ENCODE data around the gene RASA1. TPM values are rescaled to one million over a fixed set of nuclear protein-coding genes. Genes with fewer than 3 reads are reported as not detected.
A peak's percentile ranks its signal among the peaks of the same experiment; 100 is the strongest.

RASA1 gene
- total RNA-seq, 1 experiment from 2014 or later = 23.9 TPM

- TF ChIP-seq TCF7L2 (IDR thresholded peaks at IDR 0.05; ENCODE audit: borderline replicate concordance, extremely low read depth, insufficient read depth, insufficient read length) = no peak
- TF ChIP-seq SP1 (IDR thresholded peaks at IDR 0.05; ENCODE audit: low read depth) = no peak
- no peak for TF ChIP-seq CEBPB (IDR thresholded peaks at IDR 0.05; ENCODE audit: low read depth)
- TF ChIP-seq SRF (IDR thresholded peaks at IDR 0.05; ENCODE audit: low read depth) = no peak
- no peak for TF ChIP-seq EGR1 (IDR thresholded peaks at IDR 0.05; ENCODE audit: low read depth)
- no peak for TF ChIP-seq FOSL1 (IDR thresholded peaks at IDR 0.05; ENCODE audit: low read depth)
- TF ChIP-seq JUND (IDR thresholded peaks at IDR 0.05) = no peak
Measured at GRCh38 chr5:87390075-87390474, 122.4 kb downstream of the RASA1 start (continued).

GRCh38 chr5:87390576-87391199 lies 123.0 kb downstream of the RASA1 start:
- Histone ChIP-seq H3K9ac (ENCODE audit: low read length) (no peak overlapping the region), H3K4me2 (ENCODE audit: low read length) (no peak overlapping the region), H4K20me1 (ENCODE audit: insufficient read depth) (peaks cover 4% of the 10 kb centered on the region; the same call in 1 of the 2 replicates), H3K27ac (ENCODE audit: low read depth, low read length) (no peak overlapping the region), H3K4me3 (replicated peaks in 1 of 2; ENCODE audit: low read depth in 1 of 2, low read length in 2 of 2) (no peak overlapping the region), H3K4me1 (ENCODE audit: control insufficient read depth in 1 of 2, insufficient read depth in 2 of 2, low read length in 2 of 2) (peaks cover 0 to 10% of the 10 kb centered on the region in 2 experiments; a peak in 1 of 4 replicates), H3K79me2 (ENCODE audit: insufficient read depth, low read length) (peaks cover 28% of the 10 kb centered on the region), H3K9me2 (ENCODE audit: insufficient read depth) (no peaks in the 10 kb centered on the region), H3K36me3 (ENCODE audit: control insufficient read depth in 1 of 2, insufficient read depth in 2 of 2, low read length in 2 of 2) (peaks cover 64% of the 10 kb centered on the region in 2 experiments), H3K27me3 (ENCODE audit: insufficient read depth, low read length) (no peaks in the 10 kb centered on the region), H3K9me3 (ENCODE audit: control insufficient read depth in 1 of 2, insufficient read depth in 1 of 2, low read depth in 1 of 2, low read length in 2 of 2) (no peaks in the 10 kb centered on the region), H2AFZ (ENCODE audit: low read depth, low read length, poor library complexity, severe bottlenecking) (no peak overlapping the region)
- ChIA-PET POLR2A (no interaction called here), RAD21 (ENCODE audit: low non-redundant PET in 1 of 2, low total read pairs in 2 of 2, uncharacterized antibody in 2 of 2, unreplicated experiment in 2 of 2) (no interaction called here), CTCF (no interaction called here)
- TF ChIP-seq ATF3 (IDR thresholded peaks at IDR 0.05) (no peak), REST (IDR thresholded peaks at IDR 0.05; ENCODE audit: low read depth) (no peak), RAD21 (IDR thresholded peaks at IDR 0.05; ENCODE audit: low read depth) (no peak), FOSL1 (IDR thresholded peaks at IDR 0.05; ENCODE audit: low read depth) (no peak), EGR1 (IDR thresholded peaks at IDR 0.05; ENCODE audit: low read depth) (no peak), SRF (IDR thresholded peaks at IDR 0.05; ENCODE audit: low read depth) (no peak), CBX3 (IDR thresholded peaks at IDR 0.05; ENCODE audit: low read depth) (no peak), CTCF (IDR thresholded peaks at IDR 0.05 in 2 of 3, conservative IDR thresholded peaks at IDR 0.05 in 1 of 3; ENCODE audit: borderline replicate concordance in 1 of 3, insufficient read depth in 1 of 3, low read depth in 2 of 3, low read length in 2 of 3) (no peak), TCF7L2 (IDR thresholded peaks at IDR 0.05; ENCODE audit: borderline replicate concordance, extremely low read depth, insufficient read depth, insufficient read length) (no peak), ZNF274 (IDR thresholded peaks at IDR 0.05; ENCODE audit: low read depth, low read length) (no peak), YY1 (IDR thresholded peaks at IDR 0.05; ENCODE audit: extremely low read depth, insufficient replicate concordance, low read depth, low read length) (no peak), POLR2A (IDR thresholded peaks at IDR 0.05; ENCODE audit: borderline replicate concordance, extremely low read depth, insufficient read depth, insufficient read length) (no peak), ZFX (IDR thresholded peaks at IDR 0.05) (no peak), SP1 (IDR thresholded peaks at IDR 0.05; ENCODE audit: low read depth) (no peak), MAX (IDR thresholded peaks at IDR 0.05) (no peak), CEBPB (IDR thresholded peaks at IDR 0.05; ENCODE audit: low read depth) (no peak)
- TSS peak; percentile 4 for BruUV-seq (replicated peaks)
- ATAC-seq (no peak), DNase-seq (ENCODE audit: low read depth, low spot score) (no peak)
- intact Hi-C loops (cut with micrococcal nuclease) = no loop called here

All from HCT116 (cell line).